Adrenal gland (tissue), 5 donors: ENCODE results near the gene MUC21.

Source experiments
- POLR2A ChIP-seq, 2 donors: fragments of 450-650 bp; IDR thresholded peaks; one replicate each; pipeline ENCODE4 v1.6.1; 2017; ENCODE audit warnings: antibody characterized with exemption in 2 of 2, mild to moderate bottlenecking in 2 of 2, moderate library complexity in 1 of 2
- TF ChIP-seq, protein P1 (sequence below), 6 experiments: fragments of 450-650 bp in 4 of 6; fragments of 200-600 bp in 2 of 6; sonication (generic) in 1 of 6; IDR thresholded peaks; 1 replicate in 5 of 6; 2 replicates in 1 of 6; pipeline versions ENCODE4 v1.5.1 to v1.8.0; 2016 to 2021; ENCODE audit warnings: antibody characterized with exemption in 6 of 6, mild to moderate bottlenecking in 2 of 6, moderate library complexity in 1 of 6
- donor health status: DM: no; HTN: no; CAD: no.

GRCh38 chr6:30965140-30965601 lies 18.3 kb upstream of the MUC21 start:
- TF ChIP-seq, protein P1, sequence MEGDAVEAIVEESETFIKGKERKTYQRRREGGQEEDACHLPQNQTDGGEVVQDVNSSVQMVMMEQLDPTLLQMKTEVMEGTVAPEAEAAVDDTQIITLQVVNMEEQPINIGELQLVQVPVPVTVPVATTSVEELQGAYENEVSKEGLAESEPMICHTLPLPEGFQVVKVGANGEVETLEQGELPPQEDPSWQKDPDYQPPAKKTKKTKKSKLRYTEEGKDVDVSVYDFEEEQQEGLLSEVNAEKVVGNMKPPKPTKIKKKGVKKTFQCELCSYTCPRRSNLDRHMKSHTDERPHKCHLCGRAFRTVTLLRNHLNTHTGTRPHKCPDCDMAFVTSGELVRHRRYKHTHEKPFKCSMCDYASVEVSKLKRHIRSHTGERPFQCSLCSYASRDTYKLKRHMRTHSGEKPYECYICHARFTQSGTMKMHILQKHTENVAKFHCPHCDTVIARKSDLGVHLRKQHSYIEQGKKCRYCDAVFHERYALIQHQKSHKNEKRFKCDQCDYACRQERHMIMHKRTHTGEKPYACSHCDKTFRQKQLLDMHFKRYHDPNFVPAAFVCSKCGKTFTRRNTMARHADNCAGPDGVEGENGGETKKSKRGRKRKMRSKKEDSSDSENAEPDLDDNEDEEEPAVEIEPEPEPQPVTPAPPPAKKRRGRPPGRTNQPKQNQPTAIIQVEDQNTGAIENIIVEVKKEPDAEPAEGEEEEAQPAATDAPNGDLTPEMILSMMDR (IDR thresholded peaks at IDR 0.05), result no peak
- TF ChIP-seq POLR2A (IDR thresholded peaks at IDR 0.05), result no peak
